Measurements from ENCODE around the gene NUTM1.

The NUTM1 gene, protein sequence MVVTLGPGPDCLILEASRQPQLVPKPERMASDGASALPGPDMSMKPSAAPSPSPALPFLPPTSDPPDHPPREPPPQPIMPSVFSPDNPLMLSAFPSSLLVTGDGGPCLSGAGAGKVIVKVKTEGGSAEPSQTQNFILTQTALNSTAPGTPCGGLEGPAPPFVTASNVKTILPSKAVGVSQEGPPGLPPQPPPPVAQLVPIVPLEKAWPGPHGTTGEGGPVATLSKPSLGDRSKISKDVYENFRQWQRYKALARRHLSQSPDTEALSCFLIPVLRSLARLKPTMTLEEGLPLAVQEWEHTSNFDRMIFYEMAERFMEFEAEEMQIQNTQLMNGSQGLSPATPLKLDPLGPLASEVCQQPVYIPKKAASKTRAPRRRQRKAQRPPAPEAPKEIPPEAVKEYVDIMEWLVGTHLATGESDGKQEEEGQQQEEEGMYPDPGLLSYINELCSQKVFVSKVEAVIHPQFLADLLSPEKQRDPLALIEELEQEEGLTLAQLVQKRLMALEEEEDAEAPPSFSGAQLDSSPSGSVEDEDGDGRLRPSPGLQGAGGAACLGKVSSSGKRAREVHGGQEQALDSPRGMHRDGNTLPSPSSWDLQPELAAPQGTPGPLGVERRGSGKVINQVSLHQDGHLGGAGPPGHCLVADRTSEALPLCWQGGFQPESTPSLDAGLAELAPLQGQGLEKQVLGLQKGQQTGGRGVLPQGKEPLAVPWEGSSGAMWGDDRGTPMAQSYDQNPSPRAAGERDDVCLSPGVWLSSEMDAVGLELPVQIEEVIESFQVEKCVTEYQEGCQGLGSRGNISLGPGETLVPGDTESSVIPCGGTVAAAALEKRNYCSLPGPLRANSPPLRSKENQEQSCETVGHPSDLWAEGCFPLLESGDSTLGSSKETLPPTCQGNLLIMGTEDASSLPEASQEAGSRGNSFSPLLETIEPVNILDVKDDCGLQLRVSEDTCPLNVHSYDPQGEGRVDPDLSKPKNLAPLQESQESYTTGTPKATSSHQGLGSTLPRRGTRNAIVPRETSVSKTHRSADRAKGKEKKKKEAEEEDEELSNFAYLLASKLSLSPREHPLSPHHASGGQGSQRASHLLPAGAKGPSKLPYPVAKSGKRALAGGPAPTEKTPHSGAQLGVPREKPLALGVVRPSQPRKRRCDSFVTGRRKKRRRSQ

DNA sequence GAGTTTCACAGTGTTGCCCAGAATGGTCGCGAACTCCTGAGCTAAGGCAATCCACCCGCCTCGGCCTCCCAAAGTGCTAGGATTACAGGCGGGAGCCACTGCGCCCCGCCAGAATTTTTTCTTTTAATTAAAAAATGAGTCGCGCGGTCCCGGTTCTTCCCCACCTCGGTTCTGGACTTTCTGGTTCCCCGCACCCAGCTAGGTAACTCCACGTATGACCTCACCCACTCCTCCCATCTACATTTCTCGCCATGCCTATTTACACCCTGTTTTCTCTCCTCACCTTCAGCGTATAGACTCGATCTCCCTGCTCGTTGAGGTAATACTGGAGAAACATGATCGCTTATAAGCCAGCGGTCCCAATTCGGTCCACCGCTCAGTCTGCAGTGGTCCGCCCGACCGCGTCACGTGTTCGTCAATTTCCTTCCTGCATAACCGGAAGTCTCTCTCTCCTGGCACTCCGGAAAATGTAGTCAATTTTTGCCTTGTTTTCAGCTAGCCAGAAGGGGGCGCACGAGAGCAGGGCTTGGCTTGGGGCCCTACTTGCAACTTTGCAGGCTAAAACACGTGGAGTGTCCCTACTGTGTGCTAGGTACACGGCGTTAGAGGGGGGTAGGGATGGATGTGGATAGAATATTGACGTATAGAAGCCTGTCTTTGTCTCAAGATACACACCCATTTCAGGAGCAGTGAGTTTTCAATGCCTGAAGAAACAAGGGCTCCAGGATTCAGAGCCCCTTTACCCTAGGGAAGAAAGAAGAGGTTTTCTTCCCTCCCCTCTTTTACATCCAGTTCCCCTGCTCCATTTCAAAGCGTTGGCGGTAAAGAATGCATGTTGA is at the start of gene NUTM1, which contains the start of gene NOP10:
NUTM1 (plus strand) TSS at position 579 of the 839 bp plus-strand sequence. CDS start 382 bp downstream, outside the sequence.
NOP10 (minus strand) TSS at position 400 of the 839 bp plus-strand sequence; CDS start at position 337, 63 bp downstream.
- DNase-seq = peak; percentile 86

DNA sequence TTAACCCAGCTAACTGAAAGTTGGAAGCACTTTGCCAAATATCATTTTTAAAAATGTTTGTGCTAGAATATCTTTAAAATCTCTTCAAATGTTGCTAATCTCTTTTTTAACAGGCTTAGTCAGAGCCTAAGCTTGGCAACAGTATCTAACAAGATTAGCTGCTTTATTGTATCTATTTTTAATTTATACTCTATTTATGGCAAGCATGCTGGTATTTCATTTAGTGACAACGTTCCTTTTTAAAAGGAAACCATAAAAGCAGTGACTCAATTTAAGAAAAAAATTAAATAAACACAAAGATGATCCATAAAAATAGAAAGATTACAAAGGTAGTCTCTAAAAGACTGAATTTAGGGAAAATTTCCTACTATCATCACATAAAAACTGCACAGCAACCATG is 46.1 kb upstream of the NUTM1 start:
- DNase-seq = no peak

DNA sequence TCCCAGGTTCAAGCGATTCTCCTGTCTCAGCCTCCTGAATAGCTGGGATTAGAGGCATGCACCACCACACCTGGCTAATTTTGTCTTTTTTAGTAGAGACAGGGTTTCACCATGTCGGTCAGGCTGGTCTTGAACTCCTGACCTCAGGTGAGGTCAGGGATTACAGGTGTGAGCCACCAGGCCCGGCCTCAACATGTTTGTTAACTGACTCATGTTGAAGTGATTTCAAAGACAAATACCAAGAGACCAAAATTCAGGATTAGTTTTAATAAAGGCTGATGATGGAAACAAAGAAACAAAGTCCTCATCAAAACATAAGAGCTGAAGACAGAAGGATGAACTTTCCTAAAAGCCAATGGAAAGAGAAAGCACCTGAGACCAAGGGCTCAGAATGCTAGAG is 42.1 kb upstream of the NUTM1 start:
- no peak for DNase-seq

DNA sequence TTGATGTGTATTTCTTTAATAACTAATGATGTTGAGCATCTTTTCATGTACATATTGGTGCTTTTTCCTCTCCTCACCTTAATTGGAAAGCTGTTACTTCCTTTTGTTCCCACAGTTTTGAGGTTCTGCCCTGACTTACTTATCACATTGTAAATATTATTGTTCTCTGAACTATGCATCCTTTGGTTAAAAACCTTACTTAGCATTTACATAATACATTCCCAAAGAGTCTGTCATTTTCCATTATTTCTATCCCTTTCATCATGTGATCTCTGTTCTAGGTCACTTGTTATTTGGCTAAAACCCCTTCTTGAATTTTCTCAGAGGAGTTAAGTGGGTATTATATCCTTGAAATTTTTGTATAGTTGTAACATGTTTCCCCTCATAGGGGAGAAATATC is 38.5 kb upstream of the NUTM1 start:
- no peak for DNase-seq

DNA sequence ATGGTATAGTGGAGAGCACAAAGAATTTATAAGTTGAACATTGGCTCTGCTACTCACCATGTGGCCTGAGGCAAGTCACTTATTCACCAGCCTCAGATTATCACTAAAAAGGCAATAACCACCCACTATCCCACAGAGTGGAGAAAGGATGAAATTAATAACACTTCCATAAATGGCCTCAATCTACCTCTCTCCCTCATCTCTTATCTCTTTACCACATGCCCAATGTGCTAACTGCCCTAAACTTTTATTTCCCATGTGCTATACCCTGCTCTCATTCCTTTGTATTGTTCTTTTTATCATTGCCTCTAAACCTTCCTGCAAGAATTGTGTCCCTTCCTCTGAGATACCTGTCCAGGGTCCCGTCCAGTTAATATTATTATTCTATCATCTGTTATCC is 31.6 kb upstream of the NUTM1 start:
- no peak for DNase-seq

DNA sequence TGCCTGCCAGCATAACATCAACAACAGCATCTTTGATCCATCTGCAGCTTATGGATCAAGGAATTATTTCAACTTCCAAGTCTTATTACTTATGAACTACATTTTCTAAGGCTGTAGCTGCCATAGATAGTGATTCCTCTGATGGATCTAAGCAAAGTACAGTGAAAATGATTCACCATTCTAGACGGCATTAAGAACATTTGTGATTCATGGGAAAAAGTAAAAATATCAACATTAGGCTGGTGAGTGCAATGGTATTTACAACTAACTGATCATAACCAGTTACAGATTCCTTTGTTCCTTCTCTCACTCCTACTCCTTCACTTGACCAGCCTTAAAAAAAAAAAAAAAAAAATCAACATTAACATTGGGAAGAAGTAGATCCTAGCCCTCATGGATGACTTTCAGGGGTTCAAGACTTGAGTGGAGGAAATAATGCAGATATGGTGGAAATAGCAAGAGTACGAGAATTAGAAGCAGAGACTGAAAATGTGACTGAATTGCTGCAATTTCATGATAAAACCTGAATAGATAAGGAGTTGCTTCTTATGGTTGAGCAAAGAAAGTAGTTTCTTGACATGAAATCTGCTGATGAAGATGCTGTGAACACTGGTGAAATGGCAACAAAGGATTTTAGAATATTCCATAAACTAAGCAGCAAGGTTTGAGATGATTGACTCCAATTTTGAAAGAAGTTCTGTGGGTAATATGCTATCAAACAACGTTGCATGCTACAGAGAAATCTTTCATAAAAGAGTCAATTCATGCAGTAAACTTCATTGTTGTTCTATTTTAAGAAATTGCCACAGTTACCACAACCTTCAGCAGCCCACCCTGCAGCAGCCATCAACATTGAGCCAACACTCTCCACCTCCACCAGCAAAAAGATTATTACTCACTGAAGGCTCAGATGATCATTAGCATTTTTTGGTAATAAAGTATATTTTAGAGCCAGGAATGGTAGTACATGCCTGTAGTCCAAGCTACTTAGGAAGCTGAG is 28.3 kb upstream of the NUTM1 start:
- DNase-seq = no peak

DNA sequence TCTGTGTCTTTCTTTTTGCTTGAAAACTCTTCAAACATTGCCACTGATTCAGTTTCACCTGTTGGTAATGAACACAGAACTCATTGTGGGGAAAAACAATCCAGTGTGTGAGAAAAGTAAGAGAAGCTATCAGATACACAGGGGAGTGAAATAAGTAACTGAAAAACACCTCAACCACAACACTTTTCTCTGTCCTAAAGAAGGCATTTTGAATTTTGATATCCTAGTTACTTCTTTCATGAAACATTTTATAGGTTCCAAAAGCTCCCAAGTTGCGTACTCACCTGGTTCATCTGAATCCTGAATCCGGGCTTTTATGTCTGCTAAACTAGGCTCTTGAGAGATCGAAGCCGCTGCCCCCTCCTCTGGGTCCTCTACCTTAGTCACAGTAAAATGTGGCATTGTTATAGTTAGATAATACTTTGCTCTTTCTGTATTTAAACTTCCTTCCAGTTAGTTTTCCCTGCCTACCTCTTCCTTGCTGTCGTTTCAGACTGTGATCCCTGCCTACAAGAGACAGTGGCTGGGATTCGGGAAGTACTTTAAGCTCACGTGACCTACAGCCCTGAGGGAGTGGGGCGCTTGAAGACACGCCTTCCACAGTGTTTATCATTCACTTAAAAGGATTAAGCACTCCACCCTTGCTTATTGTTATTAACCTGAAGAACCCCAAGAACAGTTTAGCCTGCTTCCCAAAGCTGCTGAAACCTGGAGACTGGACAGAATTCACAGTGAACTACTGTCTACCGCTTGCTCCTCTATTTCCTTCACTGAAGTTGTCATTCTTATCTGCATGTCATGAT is 24.6 kb upstream of the NUTM1 start:
- no peak for DNase-seq

DNA sequence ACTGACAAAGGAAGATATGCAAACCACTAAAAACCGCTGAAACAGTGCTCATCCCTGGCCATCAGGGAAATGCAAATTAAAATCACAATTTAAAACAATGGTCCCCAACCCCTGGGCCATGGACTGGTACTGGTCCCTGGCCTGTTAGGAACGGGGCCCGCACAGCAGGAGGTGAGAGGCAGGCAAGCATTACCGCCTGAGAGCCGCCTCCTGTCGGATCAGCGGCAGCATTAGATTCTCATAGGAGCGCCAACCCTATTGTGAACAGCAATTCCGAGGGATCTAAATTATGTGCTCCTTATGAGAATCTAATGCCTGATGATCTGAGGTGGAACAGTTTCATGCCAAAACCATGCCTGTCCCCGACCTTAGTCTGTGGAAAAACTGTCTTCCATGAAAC is 19.9 kb upstream of the NUTM1 start:
- no peak for DNase-seq

DNA sequence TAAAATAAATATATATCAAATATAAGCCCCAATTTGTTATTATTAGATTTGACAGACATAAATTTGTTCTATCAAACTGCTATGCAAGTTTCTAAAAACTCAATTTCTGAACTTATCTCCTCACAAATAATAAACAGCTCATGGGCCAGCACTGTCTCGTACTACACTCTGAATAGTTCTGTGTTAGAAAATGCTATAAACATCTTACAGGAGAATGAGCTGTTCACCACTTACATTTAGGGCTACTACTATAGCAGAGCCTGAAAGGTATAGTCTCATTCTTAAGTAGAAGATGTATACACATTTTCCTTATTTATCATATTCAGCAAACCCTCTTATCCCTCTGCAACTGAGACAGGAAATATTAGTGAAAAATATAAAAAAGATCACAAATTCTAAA is 18.2 kb upstream of the NUTM1 start:
- DNase-seq = no peak

DNA sequence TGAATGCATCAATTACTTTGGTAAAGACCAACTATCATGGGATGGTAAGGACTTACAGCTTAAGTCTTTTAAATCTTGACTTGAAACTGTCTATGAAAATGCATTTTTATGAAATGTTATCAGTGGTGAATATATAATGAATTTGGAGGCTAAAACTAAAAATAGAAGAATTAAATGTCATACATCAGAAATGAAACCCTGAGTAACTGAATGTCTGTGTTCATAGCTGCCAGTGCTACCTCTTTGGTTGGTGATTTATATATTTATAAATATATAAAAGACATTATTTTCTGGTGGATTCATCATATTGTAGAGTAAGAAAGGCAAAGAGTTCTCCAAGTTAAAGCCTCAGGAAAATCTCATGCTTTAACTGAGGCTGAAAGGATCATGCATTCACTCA is 17.7 kb upstream of the NUTM1 start:
- DNase-seq = no peak

DNA sequence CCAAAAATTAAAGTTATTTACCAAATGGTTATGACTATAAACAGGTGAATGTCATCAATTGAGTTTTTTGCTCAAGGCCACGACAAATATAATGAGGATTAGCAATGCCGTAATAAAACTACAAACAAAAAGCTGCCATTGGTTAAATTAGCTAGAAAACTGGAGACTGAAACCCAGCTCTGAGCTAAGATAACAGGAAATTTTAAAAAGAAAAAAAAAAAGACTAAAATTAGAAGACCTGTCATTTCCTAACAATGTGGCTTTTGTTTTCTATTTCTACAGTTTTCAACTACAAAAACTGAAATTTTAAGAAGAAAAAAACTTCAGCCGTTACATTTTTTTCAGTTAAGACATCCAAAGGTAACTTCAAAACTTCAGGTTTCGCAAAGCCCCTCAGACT is 15.2 kb upstream of the NUTM1 start:
- DNase-seq = no peak

DNA sequence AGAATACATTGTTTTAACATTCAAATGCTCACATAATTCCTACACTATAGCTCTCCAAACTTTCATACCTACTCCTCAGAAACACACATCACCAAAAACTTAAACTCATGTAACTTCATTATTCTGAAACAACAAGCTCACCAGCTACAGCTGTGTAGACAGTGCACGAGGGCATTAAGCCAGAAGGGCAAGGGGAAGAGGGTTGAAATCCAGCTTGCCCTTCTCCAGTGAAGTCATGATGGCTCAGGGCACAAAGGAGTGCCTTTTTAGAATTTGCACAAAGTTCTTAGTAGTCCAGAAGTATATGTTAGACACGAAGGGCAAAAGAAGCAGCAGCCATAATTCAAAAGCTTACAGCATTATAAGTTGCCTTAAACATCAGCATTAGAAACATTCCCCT is 14.1 kb upstream of the NUTM1 start:
- no peak for DNase-seq

DNA sequence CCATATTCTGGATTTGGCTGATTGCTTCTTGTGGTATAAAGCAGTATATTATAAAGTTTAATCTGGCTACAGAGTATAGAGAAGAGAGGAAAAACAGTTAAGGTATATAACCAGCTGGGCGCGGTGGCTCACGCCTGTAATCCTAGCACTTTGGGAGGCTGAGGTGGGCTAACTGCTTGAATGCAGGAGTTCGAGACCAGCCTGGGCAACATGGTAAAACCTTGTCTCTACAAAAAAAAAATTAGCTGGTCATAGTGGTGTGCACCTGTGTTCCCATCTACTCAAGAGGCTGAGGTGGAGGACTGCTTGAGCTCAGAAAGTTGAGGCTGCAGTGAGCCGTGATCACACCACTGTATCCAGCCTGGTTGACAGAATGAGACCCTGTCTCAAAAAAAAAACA is 12.8 kb upstream of the NUTM1 start:
- DNase-seq = no peak

DNA sequence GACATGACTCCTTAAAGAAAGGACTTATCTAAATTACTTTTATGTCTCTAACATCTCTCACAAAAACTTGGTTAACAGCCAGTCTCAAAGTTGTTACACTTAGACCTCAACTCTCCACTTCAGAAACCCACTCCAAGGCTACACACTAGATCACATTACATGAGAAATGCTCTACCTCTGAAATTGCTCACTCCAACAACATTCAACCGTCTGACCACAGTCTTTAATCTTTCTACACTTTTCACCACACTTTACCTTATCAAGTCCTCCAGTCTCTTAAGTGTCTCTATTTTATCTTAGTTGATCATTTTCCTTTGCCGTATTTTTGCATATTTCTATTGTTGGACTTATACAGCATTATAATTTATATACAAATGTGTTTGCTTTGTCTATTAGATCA is 11.3 kb upstream of the NUTM1 start:
- no peak for DNase-seq

DNA sequence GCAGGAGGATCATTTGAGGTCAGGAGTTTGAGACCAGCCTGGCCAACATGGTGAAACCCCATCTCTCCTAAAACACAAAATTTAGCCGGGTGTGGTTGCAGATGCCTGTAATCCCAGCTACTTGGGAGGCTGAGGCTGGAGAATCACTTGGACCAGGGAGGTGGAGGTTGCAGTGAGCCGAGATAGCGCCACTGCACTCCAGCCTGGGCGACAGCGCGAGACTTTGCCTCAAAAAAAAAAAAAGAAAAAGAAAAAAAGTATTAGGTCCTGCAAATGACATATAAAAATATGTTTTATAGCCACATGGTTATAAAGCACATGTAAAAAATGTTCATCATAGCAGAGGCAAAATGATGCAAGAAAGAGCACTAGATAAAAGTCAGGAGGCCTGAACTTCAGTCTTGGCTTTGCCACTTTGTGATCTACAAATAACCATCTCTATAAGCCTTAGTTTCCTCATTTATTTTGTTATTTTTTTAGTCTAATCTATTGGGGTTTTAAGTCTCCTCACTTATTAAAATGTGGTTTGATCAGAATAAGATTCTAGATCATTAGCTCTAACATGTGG is 10.5 kb upstream of the NUTM1 start:
- DNase-seq = no peak

DNA sequence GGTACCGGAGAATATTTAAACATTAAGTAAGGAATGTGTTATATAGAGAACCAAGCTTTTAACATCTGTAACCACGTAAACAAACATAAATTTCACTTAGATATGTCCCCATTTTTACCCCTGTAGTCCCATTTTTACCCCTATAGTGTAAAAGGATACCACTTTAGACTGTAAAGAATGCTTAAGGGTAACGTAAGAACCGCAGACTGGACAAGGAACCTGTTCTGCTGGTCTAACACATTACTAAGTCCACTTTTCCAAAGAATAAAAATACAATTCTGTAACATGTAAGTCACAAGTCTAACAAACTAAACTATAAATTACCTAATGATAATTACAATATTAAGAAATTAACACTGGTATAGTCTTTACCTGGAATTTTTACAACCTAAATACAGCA is 8.4 kb upstream of the NUTM1 start:
- DNase-seq = no peak

DNA sequence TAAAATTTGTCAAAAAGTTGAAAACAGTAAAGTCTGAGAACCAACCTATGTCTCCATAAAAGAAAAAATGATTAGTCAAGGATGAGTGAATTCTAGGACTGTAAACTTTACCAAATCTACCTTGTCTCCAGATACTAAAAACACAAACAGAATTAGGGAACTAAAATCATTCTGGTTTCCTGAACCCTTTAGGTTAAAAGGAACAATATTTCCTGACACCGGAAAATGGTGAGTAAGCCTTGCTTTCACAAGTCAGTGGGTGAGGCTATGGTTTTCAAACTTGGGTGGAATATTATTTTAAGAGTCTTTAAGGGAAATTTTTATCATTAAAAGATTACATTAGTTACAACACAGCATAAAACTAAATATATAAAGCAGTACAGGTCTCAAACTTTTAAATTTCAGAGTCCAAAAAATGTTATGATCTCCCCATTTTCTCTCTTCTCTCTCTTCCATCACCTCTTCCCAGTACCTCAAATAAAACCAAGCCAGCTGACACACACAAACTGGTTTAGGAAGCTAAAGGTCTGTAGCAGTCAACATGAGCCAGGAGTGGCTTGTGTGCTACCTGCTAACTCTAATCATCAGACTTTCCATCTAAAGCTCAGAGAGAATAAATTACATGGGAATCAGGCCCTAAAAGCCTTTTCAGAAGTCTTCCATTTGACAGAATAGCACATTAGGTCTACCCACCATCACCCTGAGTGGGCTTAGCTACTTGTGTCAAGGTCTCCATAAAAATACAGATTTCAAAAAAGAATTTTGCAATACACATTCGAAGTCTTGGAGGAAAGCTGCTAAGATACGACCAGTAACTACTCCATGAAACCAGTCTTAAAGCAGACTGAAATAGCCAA is 7.7 kb upstream of the NUTM1 start:
- DNase-seq = no peak

DNA sequence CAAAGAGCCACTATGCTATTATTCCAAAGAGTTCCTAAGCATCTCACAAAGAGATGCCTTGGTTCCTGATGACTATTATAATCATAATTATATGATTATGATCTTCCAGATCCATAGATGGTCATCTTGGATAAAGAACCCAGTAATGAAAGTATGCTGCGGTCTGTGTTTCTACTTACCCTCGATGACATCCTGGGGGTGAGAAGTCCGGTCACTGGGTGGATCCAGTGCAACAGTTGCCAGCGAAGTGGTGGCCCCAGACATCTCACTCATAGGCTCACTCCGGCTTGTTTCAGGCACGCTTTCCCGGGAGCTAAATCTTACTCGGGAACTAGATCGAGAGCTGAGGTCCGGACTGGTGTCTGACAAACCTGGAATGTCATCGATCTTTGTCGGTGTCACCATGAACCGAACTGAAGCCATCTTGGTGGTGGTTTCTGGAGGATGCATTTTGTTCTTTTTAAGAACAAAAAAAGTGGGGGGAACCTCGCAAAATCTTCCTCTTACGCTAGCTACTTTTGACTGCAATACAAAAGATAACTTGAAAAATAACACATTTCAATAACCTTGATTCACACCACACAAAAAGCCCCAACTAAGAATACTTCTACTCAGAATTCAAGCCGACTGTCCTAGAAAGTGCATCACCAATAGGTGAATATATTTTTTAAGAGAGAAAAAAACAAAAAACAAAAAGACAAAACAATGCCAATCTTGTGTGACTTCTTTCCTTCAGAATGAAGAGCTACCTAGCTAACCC is 6.7 kb upstream of the NUTM1 start:
- no peak for DNase-seq

Data from activated effector memory CD4-positive, alpha-beta T cell treated with Interleukin-2 at 50 U/mL for 16 hours (primary cell).